CD4-positive, alpha-beta T cell (primary cell): Measurements from ENCODE around the gene CSF1. TPM values are rescaled to one million over a fixed set of nuclear protein-coding genes. Genes with fewer than 3 reads are reported as not detected.

Source experiments
- ATAC-seq: fragments of 200-7000 bp; cut with Tn5 transposase; one replicate; pipeline ENCODE4 v1.10.0; 2022; ENCODE audit warnings: mild to moderate bottlenecking; ENCODE audit not compliant: poor library complexity
- CTCF ChIA-PET: fragments of 350-600 bp; sonication (Branson Sonifier 250); formaldehyde crosslinking; loops from one replicate; lab custom pipeline; 2021; ENCODE audit warnings: antibody characterized with exemption, inconsistent platforms; lab: Charles Lee
- POLR2A ChIA-PET: fragments of 350-600 bp; sonication (Branson Sonifier 250); formaldehyde crosslinking; loops from one replicate; lab custom pipeline; 2021; ENCODE audit warnings: antibody characterized with exemption, inconsistent platforms; lab: Charles Lee
- DNase-seq, 14 experiments: peaks; one replicate each; pipeline ENCODE4 v3.0.0-alpha.2; 2013 to 2020; ENCODE audit warnings: mixed read lengths in 2 of 14
- H3K27ac ChIP-seq, 2 donors: one replicate each; pipeline versions ENCODE4 v1.5.1 to v1.7.0; 2013; ENCODE audit warnings: low read length in 2 of 2, low read depth in 1 of 2, mild to moderate bottlenecking in 1 of 2
- H3K27me3 ChIP-seq, 2 experiments: 1 replicate in 1 of 2; 2 replicates in 1 of 2; pipeline versions ENCODE4 v1.6.1 to v1.7.0; 2013; ENCODE audit warnings: low read length in 2 of 2, control low read depth in 1 of 2, mild to moderate bottlenecking in 1 of 2, moderate library complexity in 1 of 2; ENCODE audit not compliant: insufficient read depth in 2 of 2, control insufficient read depth in 1 of 2
- H3K36me3 ChIP-seq: one replicate; pipeline ENCODE4 v1.6.1; 2013; ENCODE audit warnings: low read length, control low read depth; ENCODE audit not compliant: insufficient read depth
- H3K4me1 ChIP-seq: one replicate; pipeline ENCODE4 v1.6.1; 2013; ENCODE audit warnings: low read length, control low read depth; ENCODE audit not compliant: insufficient read depth
- H3K4me3 ChIP-seq: one replicate; pipeline ENCODE4 v1.5.1; 2013; ENCODE audit warnings: mild to moderate bottlenecking, low read length, moderate library complexity
- H3K9me3 ChIP-seq, 2 experiments: 1 replicate in 1 of 2; 2 replicates in 1 of 2; pipeline versions ENCODE4 v1.6.1 to v1.7.0; 2013; ENCODE audit warnings: low read length in 2 of 2, mild to moderate bottlenecking in 2 of 2, control low read depth in 1 of 2, moderate library complexity in 1 of 2; ENCODE audit not compliant: control insufficient read depth in 1 of 2, insufficient read depth in 1 of 2
- H3K27ac Mint-ChIP-seq: one replicate; pipeline ENCODE4 v1.8.0; 2020; ENCODE audit warnings: mixed read lengths
- H3K27me3 Mint-ChIP-seq: one replicate; pipeline ENCODE4 v1.8.0; 2021; ENCODE audit warnings: mixed read lengths
- H3K36me3 Mint-ChIP-seq: one replicate; pipeline ENCODE4 v1.8.0; 2021; ENCODE audit warnings: low read depth, mixed read lengths
- H3K4me1 Mint-ChIP-seq: one replicate; pipeline ENCODE4 v1.8.0; 2021; ENCODE audit warnings: low read depth, mixed read lengths
- H3K4me3 Mint-ChIP-seq: one replicate; pipeline ENCODE4 v1.8.0; 2020; ENCODE audit warnings: mild to moderate bottlenecking, mixed read lengths
- H3K9me3 Mint-ChIP-seq: one replicate; pipeline ENCODE4 v1.8.0; 2020; ENCODE audit warnings: mixed read lengths
- intact Hi-C, 2 experiments: fragments of 100-400 bp; cut with DNase I in 1 of 2; cut with micrococcal nuclease in 1 of 2; formaldehyde crosslinking; loops; one replicate each; pipeline versions ENCODE4 v1.15.1 to v1.9.0; 2023 to 2025; cut with DNase I, micrococcal nuclease
- total RNA-seq, 174 experiments: library from RNA in 2 of 174; stranded (reverse) in 2 of 174; gene quantifications; one replicate each; pipeline ENCODE4 v1.2.3 and lab custom pipeline; 2021 to 2026
- TF ChIP-seq, protein P1 (sequence below): fragments of 200-600 bp; IDR thresholded peaks from one replicate; pipeline ENCODE4 v1.8.0; 2022; ENCODE audit warnings: antibody characterized with exemption, mild to moderate bottlenecking

CSF1 gene
- total RNA-seq, 2 experiments from 2014 or later, result 6.5 to 6.7 TPM

DNA sequence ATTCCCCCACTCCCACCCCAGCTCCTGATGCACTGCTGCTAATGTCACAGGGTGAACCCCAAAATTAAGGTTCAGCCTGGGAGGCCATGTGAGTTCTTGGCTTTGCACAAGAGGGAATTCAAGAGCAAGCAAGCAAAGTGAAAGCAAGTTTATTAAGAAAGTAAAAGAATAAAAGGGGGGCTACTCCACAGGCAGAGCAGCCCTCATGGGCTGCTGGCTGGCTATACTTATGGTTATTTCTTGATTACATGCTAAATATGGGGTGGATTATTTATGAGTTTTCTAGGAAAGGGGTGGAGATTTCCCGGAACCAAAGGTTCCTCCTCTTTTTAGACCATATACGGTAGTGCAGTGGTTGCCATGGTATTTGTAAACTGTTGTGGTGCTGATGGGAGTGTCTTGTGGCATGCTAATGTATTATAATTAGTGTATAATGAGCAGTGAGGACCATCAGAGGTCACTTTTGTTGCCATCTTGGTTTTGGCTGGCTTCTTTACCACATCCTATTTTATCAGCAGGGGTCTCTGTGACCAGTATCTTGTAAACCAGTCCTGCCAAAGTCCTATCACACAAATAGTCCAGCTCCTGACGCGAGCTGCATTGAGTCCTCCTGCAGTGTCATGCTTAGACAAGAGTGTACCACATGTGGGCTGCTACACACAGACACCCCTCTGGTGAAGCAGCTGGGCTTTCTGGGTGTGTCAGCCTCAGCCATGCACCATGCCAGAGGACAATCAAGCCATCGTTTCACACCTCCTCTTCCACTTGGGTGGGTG lies 46.4 kb upstream of the CSF1 start:
- H3K27ac ChIP-seq, result no peak overlapping the region
- intact Hi-C loops, result no loop called here
- DNase-seq (peak in 2 of 14 experiments; percentile 17 to 32), ATAC-seq (no peak)
- peaks cover 6% of the 10 kb centered on the region for H3K4me1 ChIP-seq
- TF ChIP-seq, protein P1, sequence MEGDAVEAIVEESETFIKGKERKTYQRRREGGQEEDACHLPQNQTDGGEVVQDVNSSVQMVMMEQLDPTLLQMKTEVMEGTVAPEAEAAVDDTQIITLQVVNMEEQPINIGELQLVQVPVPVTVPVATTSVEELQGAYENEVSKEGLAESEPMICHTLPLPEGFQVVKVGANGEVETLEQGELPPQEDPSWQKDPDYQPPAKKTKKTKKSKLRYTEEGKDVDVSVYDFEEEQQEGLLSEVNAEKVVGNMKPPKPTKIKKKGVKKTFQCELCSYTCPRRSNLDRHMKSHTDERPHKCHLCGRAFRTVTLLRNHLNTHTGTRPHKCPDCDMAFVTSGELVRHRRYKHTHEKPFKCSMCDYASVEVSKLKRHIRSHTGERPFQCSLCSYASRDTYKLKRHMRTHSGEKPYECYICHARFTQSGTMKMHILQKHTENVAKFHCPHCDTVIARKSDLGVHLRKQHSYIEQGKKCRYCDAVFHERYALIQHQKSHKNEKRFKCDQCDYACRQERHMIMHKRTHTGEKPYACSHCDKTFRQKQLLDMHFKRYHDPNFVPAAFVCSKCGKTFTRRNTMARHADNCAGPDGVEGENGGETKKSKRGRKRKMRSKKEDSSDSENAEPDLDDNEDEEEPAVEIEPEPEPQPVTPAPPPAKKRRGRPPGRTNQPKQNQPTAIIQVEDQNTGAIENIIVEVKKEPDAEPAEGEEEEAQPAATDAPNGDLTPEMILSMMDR, result no peak
- ChIA-PET POLR2A (no interaction called here), CTCF (no interaction called here)
- Mint-ChIP-seq H3K27me3 (no peaks in the 10 kb centered on the region), H3K36me3 (no peaks in the 10 kb centered on the region), H3K27ac (no peak overlapping the region), H3K4me1 (peaks cover 8% of the 10 kb centered on the region), H3K9me3 (peaks cover 2% of the 10 kb centered on the region), H3K4me3 (no peak overlapping the region)
- H3K9me3 ChIP-seq, result no peaks in the 10 kb centered on the region
- H3K36me3 ChIP-seq, result no peaks in the 10 kb centered on the region
- H3K4me3 ChIP-seq, result no peak overlapping the region
- H3K27me3 ChIP-seq, result no peaks in the 10 kb centered on the region

DNA sequence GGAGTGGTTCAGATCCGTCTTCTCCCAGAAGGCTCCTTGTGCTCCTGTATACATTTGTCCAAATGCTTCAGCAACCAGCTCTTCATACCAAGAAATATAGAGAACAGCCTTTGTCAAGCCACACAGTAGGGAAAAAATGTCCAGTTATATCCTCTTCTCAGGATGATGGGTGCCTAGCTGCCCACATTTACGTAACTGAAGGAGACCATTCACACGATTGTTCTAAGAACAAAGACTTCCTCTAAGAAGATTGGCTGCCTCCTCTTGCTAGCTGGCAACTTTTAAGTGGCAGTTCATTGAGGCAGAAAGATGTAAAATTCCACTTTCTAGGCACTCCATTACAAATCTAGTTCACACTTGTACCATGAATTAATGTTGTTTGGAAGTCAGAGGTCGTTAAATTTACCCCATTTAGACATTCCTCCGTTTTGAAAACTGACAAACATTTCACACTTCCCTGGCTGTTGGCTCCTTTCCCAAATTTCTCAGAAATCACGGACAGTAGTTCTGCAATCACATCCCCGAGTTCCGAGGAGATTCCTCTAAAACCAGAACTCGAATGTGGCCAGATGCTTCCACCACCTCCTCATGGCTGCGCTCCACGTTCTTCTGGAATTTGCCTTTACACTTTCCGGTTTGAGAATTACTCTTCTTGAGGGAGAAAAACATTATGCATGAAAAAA lies 45.6 kb upstream of the CSF1 start:
- CTCF ChIA-PET, result no interaction called here
- H3K36me3 ChIP-seq, result no peaks in the 10 kb centered on the region
- peaks cover 2% of the 10 kb centered on the region for H3K9me3 Mint-ChIP-seq

DNA sequence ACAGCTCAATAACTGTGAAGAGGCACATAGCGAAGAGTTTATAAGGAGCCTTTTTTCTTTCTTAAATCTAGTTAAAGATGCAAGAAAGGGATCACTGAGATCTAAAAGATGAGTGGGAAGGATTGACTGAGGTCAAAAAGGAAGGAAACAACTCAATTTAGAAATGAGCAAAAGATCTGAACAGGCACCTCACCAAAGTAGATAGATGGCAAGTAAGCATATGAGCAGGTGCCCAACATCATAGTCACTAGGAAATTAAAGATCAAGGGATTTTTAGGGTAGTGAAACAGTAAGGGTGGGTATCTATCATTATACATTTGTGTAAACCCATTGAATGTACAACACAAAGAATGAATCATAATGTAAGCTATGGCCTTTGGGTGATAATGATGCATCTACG lies 44.6 kb upstream of the CSF1 start:
- no peak overlapping the region for H3K4me3 ChIP-seq
- H3K9me3 ChIP-seq, result no peaks in the 10 kb centered on the region
- TF ChIP-seq, protein P1, result no peak
- Mint-ChIP-seq H3K27me3 (no peaks in the 10 kb centered on the region), H3K9me3 (peaks cover 2% of the 10 kb centered on the region), H3K4me1 (peaks cover 8% of the 10 kb centered on the region), H3K4me3 (no peak overlapping the region), H3K36me3 (no peaks in the 10 kb centered on the region), H3K27ac (no peak overlapping the region)
- DNase-seq (no peak), ATAC-seq (no peak)
- ChIA-PET POLR2A (no interaction called here), CTCF (no interaction called here)
- no peak overlapping the region for H3K27ac ChIP-seq
- H3K4me1 ChIP-seq, result peaks cover 6% of the 10 kb centered on the region
- no peaks in the 10 kb centered on the region for H3K27me3 ChIP-seq
- intact Hi-C loops, result no loop called here
- no peaks in the 10 kb centered on the region for H3K36me3 ChIP-seq

More for the DNA sequence above, 45.6 kb upstream of the CSF1 start:
- no peaks in the 10 kb centered on the region for H3K27me3 Mint-ChIP-seq
- H3K4me1 Mint-ChIP-seq, result peaks cover 8% of the 10 kb centered on the region
- no peaks in the 10 kb centered on the region for H3K9me3 ChIP-seq
- peaks cover 6% of the 10 kb centered on the region for H3K4me1 ChIP-seq
- no peaks in the 10 kb centered on the region for H3K36me3 Mint-ChIP-seq
- no peak overlapping the region for H3K4me3 ChIP-seq
- ATAC-seq, result no peak
- H3K27ac Mint-ChIP-seq, result no peak overlapping the region
- no peak overlapping the region for H3K4me3 Mint-ChIP-seq
- POLR2A ChIA-PET, result no interaction called here
- H3K27ac ChIP-seq, result no peak overlapping the region
- no peak for DNase-seq
- intact Hi-C loops, result no loop called here
- TF ChIP-seq, protein P1, result no peak
- no peaks in the 10 kb centered on the region for H3K27me3 ChIP-seq
